H9 (cell line): Measurements from ENCODE around the gene CNMD. TPM values are rescaled to one million over a fixed set of nuclear protein-coding genes. Genes with fewer than 3 reads are reported as not detected.

Experiments used
- DNase-seq: peaks from one replicate; pipeline ENCODE4 v3.0.0-alpha.2; 2017
- H2AFZ ChIP-seq: one replicate; pipeline ENCODE4 v1.6.1; 2013; ENCODE audit warnings: mild to moderate bottlenecking, low read length, control low read depth, moderate library complexity
- H2AK5ac ChIP-seq: 2 replicates; pipeline ENCODE4 v1.6.1; 2013; ENCODE audit warnings: low read length, control low read depth, mixed read lengths; ENCODE audit not compliant: insufficient read length
- H2BK120ac ChIP-seq: one replicate; pipeline ENCODE4 v1.6.1; 2013; ENCODE audit warnings: low read depth, mild to moderate bottlenecking, low read length, control low read depth, inconsistent platforms; ENCODE audit not compliant: poor library complexity, severe bottlenecking
- H2BK12ac ChIP-seq: 2 replicates; pipeline ENCODE4 v1.6.1; 2013; ENCODE audit warnings: low read length, control low read depth, mixed read lengths, low read depth; ENCODE audit not compliant: insufficient read length
- H2BK15ac ChIP-seq: 2 replicates; pipeline ENCODE4 v1.6.1; 2013; ENCODE audit warnings: low read depth, low read length, control low read depth
- H2BK20ac ChIP-seq: one replicate; pipeline ENCODE4 v1.6.1; 2013; ENCODE audit warnings: low read depth, mild to moderate bottlenecking, low read length, control low read depth, inconsistent platforms; ENCODE audit not compliant: poor library complexity, severe bottlenecking
- H2BK5ac ChIP-seq: 2 replicates; pipeline ENCODE4 v1.6.1; 2013; ENCODE audit warnings: low read length, control low read depth, mixed read lengths; ENCODE audit not compliant: insufficient read length
- H3K14ac ChIP-seq: 2 replicates; pipeline ENCODE4 v1.6.1; 2013; ENCODE audit warnings: low read length, control low read depth; ENCODE audit not compliant: insufficient read depth
- H3K18ac ChIP-seq: 2 replicates; pipeline ENCODE4 v1.6.1; 2013; ENCODE audit warnings: low read depth, mild to moderate bottlenecking, mixed read lengths, low read length, control low read depth; ENCODE audit not compliant: insufficient read length
- H3K23ac ChIP-seq: 2 replicates; pipeline ENCODE4 v1.6.1; 2013; ENCODE audit warnings: low read length, control low read depth, mixed read lengths, low read depth; ENCODE audit not compliant: insufficient read length
- H3K23me2 ChIP-seq: 2 replicates; pipeline ENCODE4 v1.6.1; 2013; ENCODE audit warnings: low read depth, mild to moderate bottlenecking, mixed read lengths, low read length, control low read depth; ENCODE audit not compliant: insufficient read length, poor library complexity, severe bottlenecking
- H3K27ac ChIP-seq: 2 replicates; pipeline ENCODE4 v1.5.1; 2013; ENCODE audit warnings: low read length, control low read depth, mixed read lengths, low read depth; ENCODE audit not compliant: insufficient read length
- H3K27me3 ChIP-seq: 2 replicates; pipeline ENCODE4 v1.6.1; 2013; ENCODE audit warnings: low read length, control low read depth, inconsistent platforms; ENCODE audit not compliant: insufficient read depth
- H3K4ac ChIP-seq: 2 replicates; pipeline ENCODE4 v1.6.1; 2013; ENCODE audit warnings: low read depth, mild to moderate bottlenecking, control low read depth, inconsistent platforms, low read length, moderate library complexity
- H3K4me1 ChIP-seq: 2 replicates; pipeline ENCODE4 v1.6.1; 2013; ENCODE audit warnings: low read length, control low read depth, inconsistent platforms; ENCODE audit not compliant: insufficient read depth
- H3K4me2 ChIP-seq: 2 replicates; pipeline ENCODE4 v1.6.1; 2013; ENCODE audit warnings: low read length, control low read depth, mixed read lengths; ENCODE audit not compliant: insufficient read length, insufficient read depth
- H3K56ac ChIP-seq: 2 replicates; pipeline ENCODE4 v1.6.1; 2013; ENCODE audit warnings: low read depth, mild to moderate bottlenecking, mixed read lengths, low read length, control low read depth; ENCODE audit not compliant: insufficient read length
- H3K79me1 ChIP-seq: 2 replicates; pipeline ENCODE4 v1.6.1; 2013; ENCODE audit warnings: low read depth, mild to moderate bottlenecking, moderate library complexity, low read length, control low read depth, inconsistent platforms; ENCODE audit not compliant: insufficient read depth, poor library complexity, severe bottlenecking
- H3K79me2 ChIP-seq: 2 replicates; pipeline ENCODE4 v1.6.1; 2013; ENCODE audit warnings: low read length, control low read depth, inconsistent platforms; ENCODE audit not compliant: insufficient read depth
- H3K9ac ChIP-seq: 2 replicates; pipeline ENCODE4 v1.6.1; 2013; ENCODE audit warnings: low read length, control low read depth, mixed read lengths; ENCODE audit not compliant: insufficient read length; ENCODE audit errors: extremely low read depth
- H3K9me3 ChIP-seq: one replicate; pipeline ENCODE4 v1.6.1; 2013; ENCODE audit warnings: low read depth, low read length, inconsistent platforms; ENCODE audit not compliant: control insufficient read depth
- H3T11ph ChIP-seq: one replicate; pipeline ENCODE4 v1.6.1; 2013; ENCODE audit warnings: mild to moderate bottlenecking, low read length, control low read depth, inconsistent platforms
- H4K20me1 ChIP-seq: one replicate; pipeline ENCODE4 v1.6.1; 2013; ENCODE audit not compliant: control insufficient read depth, insufficient read length, insufficient read depth
- H4K5ac ChIP-seq: 2 replicates; pipeline ENCODE4 v1.6.1; 2013; ENCODE audit warnings: low read depth, mild to moderate bottlenecking, mixed read lengths, low read length, control low read depth; ENCODE audit not compliant: insufficient read length
- H4K8ac ChIP-seq: replicated peaks from 2 replicates; pipeline ENCODE4 v1.6.1; 2013; ENCODE audit warnings: low read length, control low read depth, mixed read lengths, low read depth; ENCODE audit not compliant: insufficient read length
- H4K91ac ChIP-seq: 2 replicates; pipeline ENCODE4 v1.6.1; 2013; ENCODE audit warnings: low read depth, mild to moderate bottlenecking, moderate library complexity, mixed read lengths, low read length, control low read depth; ENCODE audit not compliant: insufficient read length
- H3K27ac Mint-ChIP-seq, 3 experiments: 2 replicates in 2 of 3; 3 replicates in 1 of 3; pipeline ENCODE4 v1.8.0; 2020 to 2021; ENCODE audit warnings: mixed read lengths in 3 of 3, mild to moderate bottlenecking in 1 of 3, moderate library complexity in 1 of 3
- H3K27me3 Mint-ChIP-seq: 2 replicates; pipeline ENCODE4 v1.8.0; 2021; ENCODE audit warnings: low read depth, mild to moderate bottlenecking, moderate library complexity, mixed read lengths
- H3K36me3 Mint-ChIP-seq, 3 experiments: 2 replicates in 2 of 3; 3 replicates in 1 of 3; pipeline ENCODE4 v1.8.0; 2020 to 2021; ENCODE audit warnings: low read depth in 3 of 3, mixed read lengths in 3 of 3; ENCODE audit not compliant: insufficient read depth in 1 of 3
- H3K4me1 Mint-ChIP-seq, 2 experiments: 2 replicates each; pipeline ENCODE4 v1.8.0; 2020; ENCODE audit warnings: mixed read lengths in 2 of 2
- H3K4me3 Mint-ChIP-seq, 2 experiments: 2 replicates in 1 of 2; 3 replicates in 1 of 2; pipeline ENCODE4 v1.8.0; 2020 to 2021; ENCODE audit warnings: mild to moderate bottlenecking in 2 of 2, mixed read lengths in 2 of 2, moderate library complexity in 1 of 2
- H3K9me3 Mint-ChIP-seq, 2 experiments: 2 replicates in 1 of 2; 3 replicates in 1 of 2; pipeline ENCODE4 v1.8.0; 2020; ENCODE audit warnings: mild to moderate bottlenecking in 2 of 2, mixed read lengths in 2 of 2, moderate library complexity in 1 of 2
- total RNA-seq: library from RNA; stranded (reverse); gene quantifications from 2 replicates; pipeline ENCODE4 v1.2.1, GENCODE V29; 2021
- TF ChIP-seq, protein P1 (sequence below): fragments of 200-600 bp; sonication (generic); conservative IDR thresholded peaks from 3 replicates; pipeline ENCODE4 v1.8.0; 2021; ENCODE audit warnings: antibody characterized with exemption, mild to moderate bottlenecking

The CNMD gene
- total RNA-seq, 1 experiment from 2014 or later = 96.0 TPM

DNA sequence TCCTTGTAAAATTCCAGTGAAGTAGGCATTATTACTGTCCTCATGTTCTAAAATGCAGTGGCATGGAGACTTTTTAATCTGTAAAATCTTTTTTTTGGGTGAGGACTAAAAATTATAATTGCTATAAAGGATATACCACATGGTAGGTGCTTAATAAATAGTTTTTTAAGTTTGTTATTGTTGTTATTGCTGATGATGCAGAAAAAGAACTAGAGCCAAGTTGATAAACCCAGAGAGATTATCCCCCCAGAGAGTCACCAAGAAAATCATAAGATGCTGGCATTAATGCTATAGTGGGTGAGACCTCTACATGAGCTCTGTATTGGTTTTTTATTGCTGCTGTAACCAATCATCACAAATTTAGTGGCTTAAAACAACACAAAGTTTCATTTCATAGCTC, 44.3 kb upstream of the CNMD start:
- TF ChIP-seq, protein P1, sequence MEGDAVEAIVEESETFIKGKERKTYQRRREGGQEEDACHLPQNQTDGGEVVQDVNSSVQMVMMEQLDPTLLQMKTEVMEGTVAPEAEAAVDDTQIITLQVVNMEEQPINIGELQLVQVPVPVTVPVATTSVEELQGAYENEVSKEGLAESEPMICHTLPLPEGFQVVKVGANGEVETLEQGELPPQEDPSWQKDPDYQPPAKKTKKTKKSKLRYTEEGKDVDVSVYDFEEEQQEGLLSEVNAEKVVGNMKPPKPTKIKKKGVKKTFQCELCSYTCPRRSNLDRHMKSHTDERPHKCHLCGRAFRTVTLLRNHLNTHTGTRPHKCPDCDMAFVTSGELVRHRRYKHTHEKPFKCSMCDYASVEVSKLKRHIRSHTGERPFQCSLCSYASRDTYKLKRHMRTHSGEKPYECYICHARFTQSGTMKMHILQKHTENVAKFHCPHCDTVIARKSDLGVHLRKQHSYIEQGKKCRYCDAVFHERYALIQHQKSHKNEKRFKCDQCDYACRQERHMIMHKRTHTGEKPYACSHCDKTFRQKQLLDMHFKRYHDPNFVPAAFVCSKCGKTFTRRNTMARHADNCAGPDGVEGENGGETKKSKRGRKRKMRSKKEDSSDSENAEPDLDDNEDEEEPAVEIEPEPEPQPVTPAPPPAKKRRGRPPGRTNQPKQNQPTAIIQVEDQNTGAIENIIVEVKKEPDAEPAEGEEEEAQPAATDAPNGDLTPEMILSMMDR = no peak
- Histone ChIP-seq H3K9ac (no peak overlapping the region), H3K56ac (no peak overlapping the region), H3K9me3 (no peaks in the 10 kb centered on the region), H3K14ac (no peak overlapping the region), H3K4ac (no peak overlapping the region), H2BK5ac (no peak overlapping the region), H3T11ph (no peak overlapping the region), H2AFZ (no peak overlapping the region), H3K23me2 (no peaks in the 10 kb centered on the region), H4K20me1 (no peaks in the 10 kb centered on the region), H2AK5ac (no peak overlapping the region), H3K27ac (no peak overlapping the region), H2BK120ac (no peak overlapping the region), H3K27me3 (no peaks in the 10 kb centered on the region), H2BK15ac (no peak overlapping the region), H4K8ac (no peak overlapping the region), H4K5ac (no peak overlapping the region), H3K23ac (no peak overlapping the region), H2BK12ac (no peak overlapping the region), H3K79me2 (no peaks in the 10 kb centered on the region), H3K4me2 (no peak overlapping the region), H3K79me1 (no peaks in the 10 kb centered on the region), H3K18ac (no peak overlapping the region), H2BK20ac (no peak overlapping the region), H4K91ac (no peak overlapping the region), H3K4me1 (peaks cover 8% of the 10 kb centered on the region)
- no peak for DNase-seq
- H3K27ac Mint-ChIP-seq = no peak overlapping the region
- peaks cover 2% of the 10 kb centered on the region; the same call in 1 of the 2 replicates for H3K27me3 Mint-ChIP-seq
- no peak overlapping the region for H3K4me3 Mint-ChIP-seq
- no peaks in the 10 kb centered on the region for H3K36me3 Mint-ChIP-seq
- no peaks in the 10 kb centered on the region for H3K9me3 Mint-ChIP-seq
- H3K4me1 Mint-ChIP-seq = peaks cover 18 to 20% of the 10 kb centered on the region in 2 experiments
